CD4-positive, alpha-beta T cell treated with Interferon alpha-2 for 1 hour (primary cell): ENCODE data around the gene PTPN21.

Experiments used
- DNase-seq, 2 donors: peaks; one replicate each; pipeline ENCODE4 v3.0.0-alpha.2; 2020 to 2022

PTPN21 gene

GRCh38 chr14:88463318-88463717 is 91.5 kb downstream of the PTPN21 start:
- DNase-seq, result peak in 1 of 2 donors; percentile 12

- no peak for DNase-seq
Observed at GRCh38 chr14:88454886-88455285, 99.9 kb downstream of the PTPN21 start.

- DNase-seq, result no peak
Observed at GRCh38 chr14:88452231-88452630, 102.6 kb downstream of the PTPN21 start.

- no peak for DNase-seq
Observed at GRCh38 chr14:88439088-88439487, 115.7 kb downstream of the PTPN21 start.

GRCh38 chr14:88437658-88438057 is 117.1 kb downstream of the PTPN21 start:
- DNase-seq, result no peak

GRCh38 chr14:88430976-88431375 is 123.8 kb downstream of the PTPN21 start:
- DNase-seq, result no peak

GRCh38 chr14:88426271-88426670 is 128.5 kb downstream of the PTPN21 start:
- DNase-seq, result no peak

GRCh38 chr14:88424573-88424972 is 130.2 kb downstream of the PTPN21 start:
- DNase-seq, result no peak

- no peak for DNase-seq
Observed at GRCh38 chr14:88422919-88423650, 131.7 kb downstream of the PTPN21 start.

- DNase-seq, result no peak
Observed at GRCh38 chr14:88422047-88422446, 132.8 kb downstream of the PTPN21 start.

GRCh38 chr14:88421286-88421685 is 133.5 kb downstream of the PTPN21 start:
- no peak for DNase-seq

GRCh38 chr14:88420187-88420586 is 134.6 kb downstream of the PTPN21 start:
- DNase-seq, result no peak

GRCh38 chr14:88417594-88417993 is 137.2 kb downstream of the PTPN21 start:
- no peak for DNase-seq
